NB4 (cell line): ENCODE data around the gene GRIK4.

Experiments used
- TF ChIP-seq, protein P1 (sequence below): IDR thresholded peaks from one replicate; pipeline ENCODE4 v1.5.1; 2012; ENCODE audit warnings: low read depth, low read length
- TF ChIP-seq, protein P2 (sequence below): IDR thresholded peaks from 2 replicates; pipeline ENCODE4 v1.6.1; 2011; ENCODE audit warnings: low read depth, low read length

DNA sequence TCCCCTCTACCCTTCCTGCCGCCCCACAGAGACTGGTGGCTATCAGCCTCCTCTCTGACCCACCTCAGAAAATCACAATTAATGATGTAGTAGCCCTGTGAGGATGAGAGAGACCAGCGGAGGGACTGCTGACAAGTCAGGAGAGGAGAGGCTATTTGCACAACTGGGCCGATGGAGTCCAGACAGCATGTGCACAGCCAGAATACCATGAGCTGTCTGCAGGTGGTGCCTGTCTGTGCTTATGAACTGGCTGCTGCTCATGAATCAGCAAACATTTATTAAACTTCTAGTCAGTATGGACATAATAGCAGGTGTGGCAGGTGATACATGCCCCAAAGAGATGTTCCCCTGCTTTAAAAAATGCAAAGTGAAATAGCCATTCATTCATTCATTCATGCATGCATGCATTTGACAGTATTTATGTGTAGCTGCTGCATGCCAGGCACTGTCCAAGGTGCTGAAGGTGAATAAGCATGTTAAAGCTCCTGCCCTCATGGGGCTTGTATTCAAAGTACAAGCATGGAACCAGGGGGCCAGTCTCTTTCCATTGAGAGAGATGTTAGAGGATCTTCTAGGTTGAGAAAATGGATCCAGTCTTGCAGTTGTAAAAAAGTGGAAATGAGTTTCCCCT, 141.3 kb downstream of the GRIK4 start:
- TF ChIP-seq, protein P1, sequence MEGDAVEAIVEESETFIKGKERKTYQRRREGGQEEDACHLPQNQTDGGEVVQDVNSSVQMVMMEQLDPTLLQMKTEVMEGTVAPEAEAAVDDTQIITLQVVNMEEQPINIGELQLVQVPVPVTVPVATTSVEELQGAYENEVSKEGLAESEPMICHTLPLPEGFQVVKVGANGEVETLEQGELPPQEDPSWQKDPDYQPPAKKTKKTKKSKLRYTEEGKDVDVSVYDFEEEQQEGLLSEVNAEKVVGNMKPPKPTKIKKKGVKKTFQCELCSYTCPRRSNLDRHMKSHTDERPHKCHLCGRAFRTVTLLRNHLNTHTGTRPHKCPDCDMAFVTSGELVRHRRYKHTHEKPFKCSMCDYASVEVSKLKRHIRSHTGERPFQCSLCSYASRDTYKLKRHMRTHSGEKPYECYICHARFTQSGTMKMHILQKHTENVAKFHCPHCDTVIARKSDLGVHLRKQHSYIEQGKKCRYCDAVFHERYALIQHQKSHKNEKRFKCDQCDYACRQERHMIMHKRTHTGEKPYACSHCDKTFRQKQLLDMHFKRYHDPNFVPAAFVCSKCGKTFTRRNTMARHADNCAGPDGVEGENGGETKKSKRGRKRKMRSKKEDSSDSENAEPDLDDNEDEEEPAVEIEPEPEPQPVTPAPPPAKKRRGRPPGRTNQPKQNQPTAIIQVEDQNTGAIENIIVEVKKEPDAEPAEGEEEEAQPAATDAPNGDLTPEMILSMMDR = no peak
- TF ChIP-seq, protein P2, sequence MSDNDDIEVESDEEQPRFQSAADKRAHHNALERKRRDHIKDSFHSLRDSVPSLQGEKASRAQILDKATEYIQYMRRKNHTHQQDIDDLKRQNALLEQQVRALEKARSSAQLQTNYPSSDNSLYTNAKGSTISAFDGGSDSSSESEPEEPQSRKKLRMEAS = no peak
